Mesodermal cell (in vitro differentiated cells): Measurements from ENCODE around the gene MEPE.
"Not testable (repeated sequence)": the region's sequence is repeated elsewhere in the genome, so short reads cannot be mapped to it uniquely, and the experiment has no call there.

ENCODE experiments used
- H3K27ac ChIP-seq: 2 replicates; pipeline ENCODE4 v1.7.0; 2013; ENCODE audit warnings: mild to moderate bottlenecking, low read depth, low read length, moderate library complexity; ENCODE audit not compliant: severe bottlenecking
- H3K36me3 ChIP-seq: 2 replicates; pipeline ENCODE4 v1.7.1; 2013; ENCODE audit warnings: mild to moderate bottlenecking, low read length, moderate library complexity; ENCODE audit not compliant: control insufficient read depth, insufficient read depth
- H3K4me1 ChIP-seq: one replicate; pipeline ENCODE4 v1.7.1; 2013; ENCODE audit warnings: mild to moderate bottlenecking, low read length; ENCODE audit not compliant: insufficient read depth, control insufficient read depth, poor library complexity, severe bottlenecking
- H3K4me3 ChIP-seq: 2 replicates; pipeline ENCODE4 v1.7.0; 2013; ENCODE audit warnings: low read length, control low read depth, mild to moderate bottlenecking; ENCODE audit not compliant: insufficient read depth, poor library complexity, severe bottlenecking; ENCODE audit errors: extremely low read depth
- H3K9me3 ChIP-seq: 2 replicates; pipeline ENCODE4 v1.7.1; 2013; ENCODE audit warnings: mild to moderate bottlenecking, low read length, moderate library complexity; ENCODE audit not compliant: control insufficient read depth
- WGBS, 2 experiments: methylation state at CpG; one replicate each; pipeline ENCODE4 v1.1.5; 2013; ENCODE audit warnings: missing lambda C conversion rate in 2 of 2; ENCODE audit not compliant: insufficient coverage in 2 of 2; 5-methylcytosine and 5-hydroxymethylcytosine counted together

Gene MEPE

GRCh38 chr4:87881115-87881514 is 48.3 kb downstream of the MEPE start:
- H3K27ac ChIP-seq, result no peak overlapping the region
- no peaks in the 10 kb centered on the region for H3K9me3 ChIP-seq
- no CpG with 5 or more reads among the region's 1 CpG for WGBS, 2 experiments
- H3K4me3 ChIP-seq, result no peak overlapping the region
- no peaks in the 10 kb centered on the region for H3K36me3 ChIP-seq
- peaks cover 2% of the 10 kb centered on the region for H3K4me1 ChIP-seq

DNA sequence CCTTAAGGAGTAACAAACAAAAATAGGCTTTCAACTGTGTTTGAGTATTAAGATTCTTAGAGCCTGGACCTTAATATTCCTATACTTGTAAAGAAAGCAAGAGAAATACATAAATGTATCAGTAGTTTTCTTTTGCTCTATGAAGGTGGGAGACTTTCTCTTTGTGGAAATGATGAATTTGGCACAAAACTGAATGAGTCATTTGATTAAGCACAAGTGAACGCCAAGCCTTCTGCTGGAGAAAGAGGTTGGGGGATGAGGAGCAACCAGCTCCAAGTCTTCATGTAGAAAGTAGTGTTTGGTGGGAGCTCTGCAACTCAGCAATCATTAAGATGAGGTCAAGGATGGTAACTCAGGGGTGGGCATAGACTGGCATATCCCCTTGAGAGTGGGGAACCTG is 49.6 kb downstream of the MEPE start:
- WGBS, 2 experiments, result 90 to 93% methylated on average over 1 of the region's 1 CpG
- no peaks in the 10 kb centered on the region for H3K36me3 ChIP-seq
- no peaks in the 10 kb centered on the region for H3K9me3 ChIP-seq
- no peak overlapping the region for H3K4me3 ChIP-seq
- peaks cover 2% of the 10 kb centered on the region for H3K4me1 ChIP-seq
- H3K27ac ChIP-seq, result no peak overlapping the region

GRCh38 chr4:87882861-87883260 is 50.1 kb downstream of the MEPE start:
- no peaks in the 10 kb centered on the region for H3K36me3 ChIP-seq
- no peak overlapping the region for H3K4me3 ChIP-seq
- H3K4me1 ChIP-seq, result peaks cover 2% of the 10 kb centered on the region
- no CpG with 5 or more reads among the region's 2 CpGs for WGBS, 2 experiments
- H3K9me3 ChIP-seq, result no peaks in the 10 kb centered on the region
- no peak overlapping the region for H3K27ac ChIP-seq

GRCh38 chr4:87884976-87885549 is 52.3 kb downstream of the MEPE start:
- H3K36me3 ChIP-seq, result no peaks in the 10 kb centered on the region
- H3K27ac ChIP-seq, result no peak overlapping the region
- H3K9me3 ChIP-seq, result no peaks in the 10 kb centered on the region
- H3K4me3 ChIP-seq, result no peak overlapping the region
- 85 to 99% methylated on average over 7 to 8 of the region's 9 CpGs for WGBS, 2 experiments
- H3K4me1 ChIP-seq, result no peaks in the 10 kb centered on the region

DNA sequence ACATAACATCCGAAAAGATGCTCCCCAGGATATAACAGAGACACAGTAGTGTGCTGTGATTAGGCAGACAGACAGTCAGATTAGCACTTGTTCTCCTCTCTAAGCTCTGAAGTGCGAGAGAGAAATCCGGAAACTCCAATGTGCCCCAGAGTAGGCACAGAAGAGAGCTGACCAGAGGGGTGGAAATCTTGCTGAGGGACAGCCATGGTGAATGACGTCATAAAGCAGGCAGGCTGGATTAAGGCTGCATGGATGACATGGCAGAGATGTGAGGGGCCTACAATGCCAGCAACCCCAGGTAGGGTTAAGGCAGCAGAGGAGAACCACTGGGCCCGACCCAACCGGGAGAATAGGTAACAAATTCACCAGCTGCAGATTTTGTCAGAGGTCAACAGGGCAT is 53.3 kb downstream of the MEPE start:
- H3K36me3 ChIP-seq, result no peaks in the 10 kb centered on the region
- 81 to 93% methylated on average over 6 of the region's 6 CpGs for WGBS, 2 experiments
- no peaks in the 10 kb centered on the region for H3K9me3 ChIP-seq
- H3K4me1 ChIP-seq, result no peaks in the 10 kb centered on the region
- no peak overlapping the region for H3K4me3 ChIP-seq
- H3K27ac ChIP-seq, result no peak overlapping the region

DNA sequence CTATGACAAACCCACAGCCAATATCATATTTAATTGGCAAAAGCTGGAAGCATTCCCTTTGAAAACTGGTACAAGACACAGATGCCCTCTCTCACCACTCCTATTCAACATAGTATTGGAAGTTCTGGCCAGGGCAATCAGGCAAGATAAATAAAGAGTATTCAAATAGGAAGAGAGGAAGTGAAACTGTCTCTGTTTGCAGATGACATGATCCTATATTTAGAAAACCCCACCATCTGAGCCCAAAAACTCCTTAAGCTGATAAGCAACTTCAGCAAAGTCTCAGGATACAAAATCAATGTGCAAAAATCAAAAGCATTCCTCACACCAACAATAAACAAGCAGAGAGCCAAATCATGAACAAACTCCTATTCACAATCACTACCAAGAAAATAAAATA is 58.0 kb downstream of the MEPE start:
- not testable (repeated sequence) for H3K4me1 ChIP-seq, H3K9me3 ChIP-seq, H3K27ac ChIP-seq, H3K36me3 ChIP-seq, H3K4me3 ChIP-seq

- Histone ChIP-seq H3K36me3 (no peaks in the 10 kb centered on the region), H3K4me3 (no peak overlapping the region), H3K9me3 (no peaks in the 10 kb centered on the region), H3K4me1 (peaks cover 22% of the 10 kb centered on the region), H3K27ac (peak overlapping the region; percentile 79)
- WGBS, 2 experiments, result 72 to 74% methylated on average over 2 of the region's 8 CpGs
Measured at GRCh38 chr4:87895964-87896621, 63.3 kb downstream of the MEPE start.
